Testis (tissue), 2 donors: ENCODE results near the gene WAC.

ENCODE experiments used
- POLR2A ChIP-seq: fragments of 450-650 bp; IDR thresholded peaks from one replicate; pipeline ENCODE4 v1.6.1; 2017; ENCODE audit warnings: antibody characterized with exemption, mild to moderate bottlenecking, moderate library complexity
- TF ChIP-seq, protein P1 (sequence below), 3 experiments: fragments of 450-650 bp in 2 of 3; fragments of 200-600 bp in 1 of 3; sonication (generic) in 1 of 3; IDR thresholded peaks; one replicate each; pipeline ENCODE4 v1.5.1; 2016 to 2019; ENCODE audit warnings: antibody characterized with exemption in 3 of 3, mild to moderate bottlenecking in 2 of 3, moderate library complexity in 1 of 3

DNA sequence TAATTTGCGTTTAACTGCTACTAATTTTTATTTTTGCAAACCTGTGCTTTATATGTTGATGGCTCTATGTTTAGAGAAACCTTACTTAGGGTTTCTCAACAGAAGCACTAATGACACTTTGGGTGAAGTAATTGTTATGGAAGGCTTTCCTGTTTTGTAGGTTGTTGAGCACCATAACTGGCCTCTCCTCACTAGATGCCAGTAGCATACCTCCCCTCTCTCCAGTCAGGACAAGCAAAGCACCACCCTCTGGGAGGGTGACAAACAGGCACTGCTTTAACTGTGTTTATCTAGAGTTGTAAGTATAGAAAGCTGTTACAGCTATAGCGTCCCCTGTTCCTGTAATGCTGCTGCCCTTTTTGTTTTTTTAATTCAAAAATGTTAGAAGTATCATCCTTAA lies 60.9 kb downstream of the WAC start:
- TF ChIP-seq, protein P1, sequence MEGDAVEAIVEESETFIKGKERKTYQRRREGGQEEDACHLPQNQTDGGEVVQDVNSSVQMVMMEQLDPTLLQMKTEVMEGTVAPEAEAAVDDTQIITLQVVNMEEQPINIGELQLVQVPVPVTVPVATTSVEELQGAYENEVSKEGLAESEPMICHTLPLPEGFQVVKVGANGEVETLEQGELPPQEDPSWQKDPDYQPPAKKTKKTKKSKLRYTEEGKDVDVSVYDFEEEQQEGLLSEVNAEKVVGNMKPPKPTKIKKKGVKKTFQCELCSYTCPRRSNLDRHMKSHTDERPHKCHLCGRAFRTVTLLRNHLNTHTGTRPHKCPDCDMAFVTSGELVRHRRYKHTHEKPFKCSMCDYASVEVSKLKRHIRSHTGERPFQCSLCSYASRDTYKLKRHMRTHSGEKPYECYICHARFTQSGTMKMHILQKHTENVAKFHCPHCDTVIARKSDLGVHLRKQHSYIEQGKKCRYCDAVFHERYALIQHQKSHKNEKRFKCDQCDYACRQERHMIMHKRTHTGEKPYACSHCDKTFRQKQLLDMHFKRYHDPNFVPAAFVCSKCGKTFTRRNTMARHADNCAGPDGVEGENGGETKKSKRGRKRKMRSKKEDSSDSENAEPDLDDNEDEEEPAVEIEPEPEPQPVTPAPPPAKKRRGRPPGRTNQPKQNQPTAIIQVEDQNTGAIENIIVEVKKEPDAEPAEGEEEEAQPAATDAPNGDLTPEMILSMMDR (IDR thresholded peaks at IDR 0.05), result no peak
- no peak for TF ChIP-seq POLR2A
